PC-3 (cell line): ENCODE measurements around the gene TAF11L11.

Experiments used
- EZH2 ChIP-seq: fragments of 300-600 bp; sonication (generic); IDR thresholded peaks from one replicate; pipeline ENCODE4 v1.6.1; 2017; ENCODE audit warnings: antibody characterized with exemption, mild to moderate bottlenecking, low read length; ENCODE audit not compliant: unreplicated experiment
- TF ChIP-seq, protein P1 (sequence below): fragments of 300-600 bp; sonication (generic); conservative IDR thresholded peaks from 2 replicates; pipeline ENCODE4 v1.5.1; 2017; ENCODE audit warnings: antibody characterized with exemption, low read depth, mild to moderate bottlenecking, low read length

DNA sequence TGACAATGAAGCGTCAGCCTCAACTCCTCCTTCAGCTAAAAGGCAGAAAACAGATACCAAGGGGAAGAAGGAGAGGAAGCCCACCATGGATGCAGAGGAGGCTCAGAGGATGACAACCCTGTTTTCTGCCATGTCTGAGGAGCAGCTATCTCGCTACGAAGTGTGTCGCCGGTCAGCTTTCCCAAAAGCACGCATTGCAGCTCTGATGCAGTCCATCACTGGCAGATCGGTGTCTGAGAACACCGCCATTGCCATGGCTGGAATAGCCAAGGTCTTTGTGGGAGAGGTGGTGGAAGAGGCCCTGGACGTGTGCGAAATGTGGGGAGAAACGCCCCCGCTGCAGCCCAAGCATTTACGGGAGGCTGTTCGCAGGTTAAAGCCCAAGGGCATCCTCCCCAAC, 968 bp downstream of the TAF11L11 start:
- no peak for TF ChIP-seq EZH2
- TF ChIP-seq, protein P1, sequence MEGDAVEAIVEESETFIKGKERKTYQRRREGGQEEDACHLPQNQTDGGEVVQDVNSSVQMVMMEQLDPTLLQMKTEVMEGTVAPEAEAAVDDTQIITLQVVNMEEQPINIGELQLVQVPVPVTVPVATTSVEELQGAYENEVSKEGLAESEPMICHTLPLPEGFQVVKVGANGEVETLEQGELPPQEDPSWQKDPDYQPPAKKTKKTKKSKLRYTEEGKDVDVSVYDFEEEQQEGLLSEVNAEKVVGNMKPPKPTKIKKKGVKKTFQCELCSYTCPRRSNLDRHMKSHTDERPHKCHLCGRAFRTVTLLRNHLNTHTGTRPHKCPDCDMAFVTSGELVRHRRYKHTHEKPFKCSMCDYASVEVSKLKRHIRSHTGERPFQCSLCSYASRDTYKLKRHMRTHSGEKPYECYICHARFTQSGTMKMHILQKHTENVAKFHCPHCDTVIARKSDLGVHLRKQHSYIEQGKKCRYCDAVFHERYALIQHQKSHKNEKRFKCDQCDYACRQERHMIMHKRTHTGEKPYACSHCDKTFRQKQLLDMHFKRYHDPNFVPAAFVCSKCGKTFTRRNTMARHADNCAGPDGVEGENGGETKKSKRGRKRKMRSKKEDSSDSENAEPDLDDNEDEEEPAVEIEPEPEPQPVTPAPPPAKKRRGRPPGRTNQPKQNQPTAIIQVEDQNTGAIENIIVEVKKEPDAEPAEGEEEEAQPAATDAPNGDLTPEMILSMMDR, result no peak
